ENCODE results near the gene NFATC3. TPM values are rescaled to one million over a fixed set of nuclear protein-coding genes. Genes with fewer than 3 reads are reported as not detected.

Gene NFATC3
- total RNA-seq, 1 donor from 2014 or later, result 30.9 TPM

- no peak for DNase-seq
Observed at GRCh38 chr16:68073902-68074760, 11.0 kb upstream of the NFATC3 start.

- no peak for DNase-seq
Observed at GRCh38 chr16:68074850-68075555, 10.2 kb upstream of the NFATC3 start.

GRCh38 chr16:68075980-68076379, 9.2 kb upstream of the NFATC3 start:
- no peak for DNase-seq

GRCh38 chr16:68076560-68076959, 8.6 kb upstream of the NFATC3 start:
- no peak for DNase-seq

- DNase-seq, result no peak
Observed at GRCh38 chr16:68077866-68078700, 7.1 kb upstream of the NFATC3 start.

GRCh38 chr16:68078701-68079375, 6.3 kb upstream of the NFATC3 start:
- no peak for DNase-seq

GRCh38 chr16:68079376-68079625, 5.9 kb upstream of the NFATC3 start:
- DNase-seq, result no peak

GRCh38 chr16:68079626-68080344, 5.4 kb upstream of the NFATC3 start:
- DNase-seq, result no peak

GRCh38 chr16:68081861-68082628, 3.1 kb upstream of the NFATC3 start:
- DNase-seq, result no peak

- DNase-seq, result no peak
Observed at GRCh38 chr16:68082629-68083238, 2.4 kb upstream of the NFATC3 start.

GRCh38 chr16:68083239-68083781, 1.9 kb upstream of the NFATC3 start:
- no peak for DNase-seq

GRCh38 chr16:68083861-68084503, 1.2 kb upstream of the NFATC3 start:
- DNase-seq, result peak; percentile 39

- peak; percentile 96 for DNase-seq
Observed at GRCh38 chr16:68084504-68085258, 489 bp upstream of the NFATC3 start.

GRCh38 chr16:68086336-68086841, 1.2 kb downstream of the NFATC3 start:
- DNase-seq, result peak; percentile 53

GRCh38 chr16:68086860-68087268, 1.7 kb downstream of the NFATC3 start:
- DNase-seq, result no peak

- no peak for DNase-seq
Observed at GRCh38 chr16:68087688-68088087, 2.5 kb downstream of the NFATC3 start.

GRCh38 chr16:68088130-68088972, 3.2 kb downstream of the NFATC3 start:
- no peak for DNase-seq

- no peak for DNase-seq
Observed at GRCh38 chr16:68089067-68089466, 3.9 kb downstream of the NFATC3 start.

Data from tongue (tissue), 2 donors.